PC-9 (cell line): ENCODE data around the gene HSPA4. TPM values are rescaled to one million over a fixed set of nuclear protein-coding genes. Genes with fewer than 3 reads are reported as not detected.
A peak's percentile ranks its signal among the peaks of the same experiment; 100 is the strongest.

Experiments
- BruUV-seq: library from RNA; stranded (reverse); fragments of 400-500 nt; replicated peaks from 2 replicates; lab custom pipeline; 2021; lab: Mats Ljungman, UMichigan
- CTCF ChIA-PET: fragments of 300-600 bp; sonication (Branson Sonifier 250); formaldehyde crosslinking; loops from one replicate; lab custom pipeline; 2022; ENCODE audit warnings: antibody characterized with exemption; lab: Charles Lee
- POLR2A ChIA-PET: fragments of 300-600 bp; sonication (Branson Sonifier 250); formaldehyde crosslinking; loops from one replicate; lab custom pipeline; 2022; ENCODE audit warnings: antibody characterized with exemption; ENCODE audit not compliant: unreplicated experiment; lab: Charles Lee
- DNase-seq, 2 experiments: peaks; one replicate each; pipeline versions ENCODE4 v3.0.0 to v3.0.0-alpha.2; 2015 to 2022; ENCODE audit warnings: mixed read lengths in 1 of 2
- H2AFZ ChIP-seq: fragments of 200-600 bp; sonication (generic); 2 replicates; pipeline ENCODE4 v1.8.1; 2017; ENCODE audit warnings: antibody characterized with exemption
- H3F3A ChIP-seq: fragments of 200-600 bp; sonication (generic); 2 replicates; pipeline ENCODE4 v1.8.1; 2017; ENCODE audit warnings: antibody characterized with exemption, mild to moderate bottlenecking, low read depth; ENCODE audit not compliant: insufficient read depth
- H3K27ac ChIP-seq: fragments of 200-600 bp; sonication (generic); 2 replicates; pipeline ENCODE4 v1.6.1; 2016; ENCODE audit warnings: mixed run types
- H3K27me3 ChIP-seq: fragments of 200-600 bp; sonication (generic); 2 replicates; pipeline ENCODE4 v1.6.1; 2016; ENCODE audit warnings: low read depth, mixed run types; ENCODE audit not compliant: insufficient read depth
- H3K36me3 ChIP-seq: fragments of 200-600 bp; sonication (generic); 2 replicates; pipeline ENCODE4 v1.6.1; 2016; ENCODE audit warnings: low read depth, mixed run types
- H3K4me1 ChIP-seq: fragments of 200-600 bp; sonication (generic); replicated peaks from 2 replicates; pipeline ENCODE4 v1.6.1; 2016; ENCODE audit warnings: mixed run types; ENCODE audit not compliant: insufficient read depth
- H3K4me2 ChIP-seq: fragments of 200-600 bp; sonication (generic); 2 replicates; pipeline ENCODE4 v1.6.1; 2017; ENCODE audit warnings: mixed run types
- H3K4me3 ChIP-seq: fragments of 200-600 bp; sonication (generic); 2 replicates; pipeline ENCODE4 v1.6.1; 2016; ENCODE audit warnings: mixed run types
- H3K79me2 ChIP-seq: fragments of 200-600 bp; sonication (generic); 2 replicates; pipeline ENCODE4 v1.6.1; 2017; ENCODE audit warnings: low read depth, mixed run types
- H3K9me2 ChIP-seq: fragments of 200-600 bp; sonication (generic); 2 replicates; pipeline ENCODE4 v1.8.1; 2017; ENCODE audit warnings: mild to moderate bottlenecking; ENCODE audit not compliant: insufficient read depth
- H3K9me3 ChIP-seq: fragments of 200-600 bp; sonication (generic); 2 replicates; pipeline ENCODE4 v1.8.1; 2016; ENCODE audit warnings: low read depth; ENCODE audit not compliant: insufficient read depth
- H4K20me1 ChIP-seq: fragments of 200-600 bp; sonication (generic); 2 replicates; pipeline ENCODE4 v1.8.1; 2017; ENCODE audit not compliant: insufficient read depth
- EZH2 ChIP-seq: fragments of 200-600 bp; sonication (generic); IDR thresholded peaks from 2 replicates; pipeline ENCODE4 v1.8.0; 2017; ENCODE audit warnings: antibody characterized with exemption, low read depth
- intact Hi-C: fragments of 100-400 bp; cut with micrococcal nuclease; formaldehyde crosslinking; loops from one replicate; pipeline ENCODE4 v1.10.0; 2022; ENCODE audit not compliant: unreplicated experiment
- total RNA-seq: library from RNA; stranded (reverse); gene quantifications from 2 replicates; pipeline ENCODE4 v1.2.3, GENCODE V29; 2021
- TF ChIP-seq, protein P1 (sequence below): fragments of 200-600 bp; sonication (generic); conservative IDR thresholded peaks from 2 replicates; pipeline ENCODE4 v1.6.1; 2017; ENCODE audit warnings: mixed run types, antibody characterized with exemption, mild to moderate bottlenecking, moderate library complexity

Gene HSPA4
- total RNA-seq, 1 experiment from 2014 or later: 140 TPM

DNA sequence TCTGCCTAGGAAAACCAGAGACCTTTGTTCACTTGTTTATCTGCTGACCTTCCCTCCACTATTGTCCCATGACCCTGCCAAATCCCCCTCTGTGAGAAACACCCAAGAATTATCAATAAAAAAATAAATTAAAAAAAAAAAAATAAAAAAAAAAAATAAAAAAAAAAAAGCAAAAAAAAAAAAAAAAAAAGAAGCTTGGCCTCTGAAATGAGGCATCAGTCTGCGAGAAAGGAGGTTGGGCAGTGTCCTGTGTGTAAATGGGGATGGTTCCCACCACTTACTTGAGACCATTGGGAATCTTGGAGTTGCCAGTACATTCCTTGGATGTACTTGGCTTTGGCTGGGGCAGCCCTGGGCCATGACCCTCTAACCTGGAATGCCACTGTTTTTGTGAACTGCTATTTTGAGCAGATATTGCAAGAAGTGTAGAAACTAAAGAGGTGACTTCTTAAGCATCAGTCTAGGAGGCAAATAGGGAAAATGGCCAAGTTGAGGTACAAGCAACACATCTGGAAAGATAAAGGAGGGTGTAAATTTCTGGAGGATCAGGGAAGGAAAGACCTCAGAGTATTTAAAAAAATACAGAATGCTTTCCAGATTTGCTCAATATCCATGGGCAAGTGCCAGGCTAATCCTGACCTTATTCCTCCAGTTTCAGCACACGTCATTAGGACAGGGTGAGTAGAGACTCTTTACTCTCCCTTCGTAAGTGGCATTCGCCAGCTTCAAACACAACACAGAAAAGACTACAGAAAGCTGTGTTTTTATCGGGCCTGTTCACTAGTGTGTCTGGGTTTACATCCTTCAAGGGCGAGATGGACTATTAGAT, 58.1 kb downstream of the HSPA4 start:
- BruUV-seq: no TSS peak
- no peaks in the 10 kb centered on the region for H3K27me3 ChIP-seq
- no peak for TF ChIP-seq EZH2
- TF ChIP-seq, protein P1, sequence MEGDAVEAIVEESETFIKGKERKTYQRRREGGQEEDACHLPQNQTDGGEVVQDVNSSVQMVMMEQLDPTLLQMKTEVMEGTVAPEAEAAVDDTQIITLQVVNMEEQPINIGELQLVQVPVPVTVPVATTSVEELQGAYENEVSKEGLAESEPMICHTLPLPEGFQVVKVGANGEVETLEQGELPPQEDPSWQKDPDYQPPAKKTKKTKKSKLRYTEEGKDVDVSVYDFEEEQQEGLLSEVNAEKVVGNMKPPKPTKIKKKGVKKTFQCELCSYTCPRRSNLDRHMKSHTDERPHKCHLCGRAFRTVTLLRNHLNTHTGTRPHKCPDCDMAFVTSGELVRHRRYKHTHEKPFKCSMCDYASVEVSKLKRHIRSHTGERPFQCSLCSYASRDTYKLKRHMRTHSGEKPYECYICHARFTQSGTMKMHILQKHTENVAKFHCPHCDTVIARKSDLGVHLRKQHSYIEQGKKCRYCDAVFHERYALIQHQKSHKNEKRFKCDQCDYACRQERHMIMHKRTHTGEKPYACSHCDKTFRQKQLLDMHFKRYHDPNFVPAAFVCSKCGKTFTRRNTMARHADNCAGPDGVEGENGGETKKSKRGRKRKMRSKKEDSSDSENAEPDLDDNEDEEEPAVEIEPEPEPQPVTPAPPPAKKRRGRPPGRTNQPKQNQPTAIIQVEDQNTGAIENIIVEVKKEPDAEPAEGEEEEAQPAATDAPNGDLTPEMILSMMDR: no peak
- H3K36me3 ChIP-seq: 0 out of 2 replicates have a peak, but pooled peaks cover 6% of the 10 kb centered on the region
- H2AFZ ChIP-seq: no peak overlapping the region
- no peaks in the 10 kb centered on the region for H3K79me2 ChIP-seq
- no peaks in the 10 kb centered on the region for H3K9me3 ChIP-seq
- no peak overlapping the region for H3K4me3 ChIP-seq
- DNase-seq: no peak
- intact Hi-C loops: loop anchor here (5.0 kb wide), 3 partner anchors 137 to 1032 kb away; no protein-coding TSS in a partner anchor
- ChIA-PET CTCF (interaction anchor here (0.6 kb wide), 2 partner anchors 67 to 510 kb away, joined by 3 to 4 read pairs; no protein-coding TSS in a partner anchor), POLR2A (no interaction called here)
- H3K27ac ChIP-seq: no peak overlapping the region
- H3K4me2 ChIP-seq: no peak overlapping the region
- no peaks in the 10 kb centered on the region for H3K9me2 ChIP-seq
- H4K20me1 ChIP-seq: no peaks in the 10 kb centered on the region; the same call in 1 of the 2 replicates
- H3F3A ChIP-seq: peaks cover 28% of the 10 kb centered on the region
- H3K4me1 ChIP-seq: no peaks in the 10 kb centered on the region; the same call in 1 of the 2 replicates

DNA sequence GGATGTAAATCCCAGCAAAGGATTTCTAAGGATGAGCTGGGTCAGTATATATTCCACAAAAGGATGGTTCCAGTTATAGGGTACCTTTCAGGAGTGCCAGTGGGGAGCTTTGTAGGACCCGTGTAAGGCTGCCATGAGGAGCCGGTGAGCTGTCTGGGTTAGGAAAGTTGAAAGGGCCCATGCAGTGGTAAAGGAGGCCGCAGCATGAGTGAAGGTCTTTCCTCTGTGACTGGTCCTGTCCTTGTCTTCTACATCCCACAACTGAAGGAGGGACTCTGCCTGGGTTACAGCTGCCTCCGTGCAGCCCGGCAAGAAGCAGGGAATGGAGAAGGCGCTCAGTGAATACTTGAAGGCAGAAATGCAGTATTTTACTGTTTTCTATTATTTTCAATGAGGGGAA, 58.9 kb downstream of the HSPA4 start:
- Histone ChIP-seq H3K27me3 (no peaks in the 10 kb centered on the region), H3K4me2 (no peak overlapping the region), H4K20me1 (no peaks in the 10 kb centered on the region), H3F3A (peaks cover 20% of the 10 kb centered on the region), H3K27ac (no peak overlapping the region), H3K9me3 (no peaks in the 10 kb centered on the region), H3K79me2 (no peaks in the 10 kb centered on the region), H3K4me1 (no peaks in the 10 kb centered on the region; the same call in 1 of the 2 replicates), H3K36me3 (no peaks in the 10 kb centered on the region), H3K9me2 (no peaks in the 10 kb centered on the region), H2AFZ (no peak overlapping the region), H3K4me3 (no peak overlapping the region)
- DNase-seq: no peak
- POLR2A ChIA-PET: no interaction called here
- CTCF ChIA-PET: no interaction called here
- no TSS peak for BruUV-seq
- TF ChIP-seq EZH2: no peak
- intact Hi-C loops: loop anchor here (1.0 to 5.0 kb wide), 6 partner anchors 137 to 1032 kb away; no protein-coding TSS in a partner anchor

DNA sequence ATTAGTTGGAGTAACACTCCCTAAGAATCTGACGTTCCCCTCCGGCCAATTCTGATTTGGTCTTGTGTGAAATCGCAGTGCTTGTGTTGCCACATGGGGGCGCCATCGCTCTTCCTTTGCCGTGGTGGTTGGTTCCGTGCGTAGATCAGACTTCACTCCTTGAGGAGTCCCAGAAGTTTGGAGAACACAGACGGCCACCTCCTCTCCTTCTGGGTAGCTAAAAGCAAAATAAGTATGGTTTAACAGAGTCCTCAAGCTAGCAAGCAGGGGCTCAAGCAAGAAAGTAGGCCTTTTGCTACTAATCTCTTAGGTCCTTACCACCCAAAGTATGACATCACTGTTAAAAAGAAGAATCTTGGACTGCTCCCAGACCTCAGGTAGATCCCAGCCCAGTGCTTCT, 59.5 kb downstream of the HSPA4 start:
- CTCF ChIA-PET: no interaction called here
- no TSS peak for BruUV-seq
- peak; percentile 74 to 75 for DNase-seq
- no peaks in the 10 kb centered on the region for H3K9me3 ChIP-seq
- H2AFZ ChIP-seq: no peak overlapping the region
- H3K4me3 ChIP-seq: no peak overlapping the region
- H3K36me3 ChIP-seq: no peaks in the 10 kb centered on the region
- POLR2A ChIA-PET: interaction anchor here (0.6 kb wide), 1 partner anchor 940 kb away, joined by 5 read pairs; no protein-coding TSS in a partner anchor
- intact Hi-C loops: loop anchor here (1.0 to 5.0 kb wide), 6 partner anchors 136 to 1031 kb away; no protein-coding TSS in a partner anchor
- peak overlapping the region; percentile 45 for H3K4me2 ChIP-seq
- no peaks in the 10 kb centered on the region for H4K20me1 ChIP-seq
- no peaks in the 10 kb centered on the region for H3K27me3 ChIP-seq
- no peaks in the 10 kb centered on the region for H3K79me2 ChIP-seq
- no peaks in the 10 kb centered on the region; the same call in 1 of the 2 replicates for H3K4me1 ChIP-seq
- H3K9me2 ChIP-seq: no peaks in the 10 kb centered on the region
- H3F3A ChIP-seq: peaks cover 17% of the 10 kb centered on the region; the same call in 1 of the 2 replicates
- no peak overlapping the region for H3K27ac ChIP-seq
- no peak for TF ChIP-seq EZH2
- TF ChIP-seq, protein P1: peak; percentile 96
